Karpas-422 (cell line): ENCODE results near the gene CHMP1B. TPM values are rescaled to one million over a fixed set of nuclear protein-coding genes. Genes with fewer than 3 reads are reported as not detected.

Experiments used
- DNase-seq: peaks from one replicate; pipeline ENCODE4 v3.0.0-alpha.2; 2015
- H2AFZ ChIP-seq: fragments of 200-600 bp; sonication (generic); 2 replicates; pipeline ENCODE4 v1.6.1; 2014; ENCODE audit warnings: antibody characterized with exemption, low read length, mixed read lengths
- H3K27ac ChIP-seq: fragments of 200-600 bp; sonication (generic); 2 replicates; pipeline ENCODE4 v1.5.1; 2014; ENCODE audit warnings: mild to moderate bottlenecking, low read length, moderate library complexity
- H3K27me3 ChIP-seq: fragments of 200-600 bp; sonication (generic); 2 replicates; pipeline ENCODE4 v1.6.1; 2014; ENCODE audit warnings: low read length, mixed read lengths
- H3K36me3 ChIP-seq: fragments of 200-600 bp; sonication (generic); 2 replicates; pipeline ENCODE4 v1.6.1; 2014; ENCODE audit warnings: low read length, mixed read lengths; ENCODE audit not compliant: insufficient read depth
- H3K4me1 ChIP-seq: fragments of 200-600 bp; sonication (generic); 2 replicates; pipeline ENCODE4 v1.6.1; 2014; ENCODE audit warnings: mild to moderate bottlenecking, low read length, mixed read lengths
- H3K4me2 ChIP-seq: fragments of 200-600 bp; sonication (generic); 2 replicates; pipeline ENCODE4 v1.6.1; 2014; ENCODE audit warnings: low read length, low read depth, mild to moderate bottlenecking; ENCODE audit not compliant: poor library complexity, severe bottlenecking
- H3K4me3 ChIP-seq: fragments of 200-600 bp; sonication (generic); 2 replicates; pipeline ENCODE4 v1.5.1; 2014; ENCODE audit warnings: mild to moderate bottlenecking, antibody characterized with exemption, low read length, mixed read lengths
- H3K79me2 ChIP-seq: fragments of 200-600 bp; sonication (generic); 2 replicates; pipeline ENCODE4 v1.6.1; 2014; ENCODE audit warnings: mild to moderate bottlenecking, low read length, mixed read lengths
- H3K9ac ChIP-seq: fragments of 200-600 bp; sonication (generic); 2 replicates; pipeline ENCODE4 v1.6.0; 2014; ENCODE audit warnings: low read length
- H3K9me2 ChIP-seq: fragments of 200-600 bp; sonication (generic), shearing (Covaris generic); replicated peaks from 2 replicates; pipeline ENCODE4 v1.6.0; 2014; ENCODE audit warnings: mild to moderate bottlenecking, low read length, moderate library complexity; ENCODE audit not compliant: insufficient read depth
- H3K9me3 ChIP-seq: fragments of 300-700, 200-600 bp; sonication (generic); 2 replicates; pipeline ENCODE4 v1.6.1; 2014; ENCODE audit warnings: low read length, mixed read lengths
- H4K20me1 ChIP-seq: fragments of 200-600 bp; sonication (generic); 2 replicates; pipeline ENCODE4 v1.6.1; 2014; ENCODE audit warnings: mild to moderate bottlenecking, antibody characterized with exemption, low read length, low read depth; ENCODE audit not compliant: insufficient read depth
- total RNA-seq: library from RNA; depleted of rRNA; stranded (reverse); fragments of >200 nt; shearing (Covaris generic); gene quantifications from 2 replicates; pipeline ENCODE4 v1.2.3, GENCODE V29; 2014; ENCODE audit warnings: low replicate concordance; rRNA removed

The CHMP1B gene
- total RNA-seq, 1 experiment from 2014 or later, result 28.3 TPM

DNA sequence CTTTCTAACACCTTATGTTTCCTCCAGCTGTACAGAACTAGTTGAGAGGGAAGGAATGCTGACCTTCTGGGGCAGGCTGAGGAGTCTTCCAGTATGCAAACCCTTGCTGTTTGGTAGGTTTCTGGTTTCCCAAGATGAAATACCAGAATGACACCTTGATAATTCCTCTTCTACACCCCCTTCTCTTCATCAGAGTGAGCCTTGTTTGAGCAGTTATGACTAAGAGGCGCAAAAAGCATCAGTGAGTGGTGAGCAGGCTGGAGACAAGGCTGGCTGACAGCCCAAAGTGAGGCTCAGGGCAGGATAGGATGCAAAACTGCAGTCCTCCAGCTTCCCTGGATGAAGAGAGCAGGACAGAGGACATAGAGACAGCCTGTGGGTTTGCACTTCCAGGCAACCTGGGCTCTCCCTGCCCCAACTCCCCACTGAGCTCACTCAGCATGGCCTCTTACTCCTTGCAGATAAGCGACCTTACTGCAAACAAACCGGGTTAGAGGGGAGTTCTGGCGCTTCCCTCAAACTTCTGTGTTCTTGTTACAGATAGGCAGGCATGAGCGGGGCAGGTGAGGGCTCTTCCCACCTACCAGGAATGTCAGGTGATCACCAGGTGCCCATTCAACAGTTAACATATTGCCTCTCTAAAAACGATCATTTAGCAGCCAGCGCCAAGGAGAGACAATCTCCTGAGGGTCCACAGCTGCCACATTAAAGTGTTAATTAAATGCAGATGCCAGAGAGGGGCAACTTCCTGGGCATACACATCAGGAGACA, 51.5 kb downstream of the CHMP1B start:
- no peak overlapping the region for H3K4me2 ChIP-seq
- no peak overlapping the region for H3K9ac ChIP-seq
- H2AFZ ChIP-seq, result no peak overlapping the region
- H3K27me3 ChIP-seq, result no peaks in the 10 kb centered on the region
- H3K27ac ChIP-seq, result no peak overlapping the region
- H3K4me1 ChIP-seq, result peaks cover 7% of the 10 kb centered on the region
- no peaks in the 10 kb centered on the region for H3K9me3 ChIP-seq
- H3K79me2 ChIP-seq, result peaks cover 9% of the 10 kb centered on the region
- DNase-seq, result no peak
- no peaks in the 10 kb centered on the region for H4K20me1 ChIP-seq
- H3K9me2 ChIP-seq, result no peaks in the 10 kb centered on the region
- H3K4me3 ChIP-seq, result no peak overlapping the region
- 0 out of 2 replicates have a peak, but pooled peaks cover 2% of the 10 kb centered on the region for H3K36me3 ChIP-seq

Other genes with a start within 250 kb of the CHMP1B start
- gene SLC35G4, start 241.8 kb upstream of the CHMP1B start, total RNA-seq, result not detected in 2 replicates
- not detected in 2 replicates for gene GNAL, start 162.1 kb upstream of the CHMP1B start, total RNA-seq
- 30.7 and 44.4 TPM in 2 replicates for gene MPPE1, start 56.9 kb downstream of the CHMP1B start, total RNA-seq
- gene IMPA2, start 130.1 kb downstream of the CHMP1B start, total RNA-seq, result 0.89 and 2.1 TPM in 2 replicates
- gene ANKRD62, start 242.4 kb downstream of the CHMP1B start, total RNA-seq, result not detected in 2 replicates